SK-N-SH (cell line): ENCODE data around the gene AP1AR. TPM values are rescaled to one million over a fixed set of nuclear protein-coding genes. Genes with fewer than 3 reads are reported as not detected.

ENCODE experiments used
- CTCF ChIA-PET: fragments of 300-600, 350-600 bp; formaldehyde crosslinking; extraction: SDS; loops from one replicate; lab custom pipeline; 2021; lab: Yijun Ruan, JAX
- POLR2A ChIA-PET: fragments of 350-600 bp; sonication (Branson Sonifier 250); formaldehyde crosslinking; extraction: SDS; loops from one replicate; lab custom pipeline; 2020; ENCODE audit warnings: antibody characterized with exemption, inconsistent platforms; lab: Yijun Ruan, JAX
- DNase-seq: peaks from one replicate; pipeline ENCODE4 v3.0.0; 2012
- H2AFZ ChIP-seq: fragments of 200-600 bp; sonication (generic); 2 replicates; pipeline ENCODE4 v1.8.1; 2016; ENCODE audit warnings: antibody characterized with exemption, mild to moderate bottlenecking, low read depth
- H3F3A ChIP-seq: fragments of 200-600 bp; sonication (generic); replicated peaks from 2 replicates; pipeline ENCODE3; 2016; ENCODE audit warnings: antibody characterized with exemption, mild to moderate bottlenecking; ENCODE audit not compliant: insufficient read depth
- H3K27ac ChIP-seq, 2 experiments: fragments of 200-500 bp in 1 of 2; fragments of 200-600 bp in 1 of 2; sonication (Bioruptor generic) in 1 of 2; sonication (generic), shearing (Covaris generic) in 1 of 2; 2 replicates each; pipeline versions ENCODE4 v1.5.1 to v1.6.1; 2014 to 2016; ENCODE audit warnings: low read depth in 2 of 2, inconsistent platforms in 1 of 2, low read length in 1 of 2, mild to moderate bottlenecking in 1 of 2, mixed read lengths in 1 of 2
- H3K27me3 ChIP-seq: fragments of 200-600 bp; sonication (generic), shearing (Covaris generic); 2 replicates; pipeline ENCODE4 v1.6.1; 2016; ENCODE audit warnings: mixed run types; ENCODE audit not compliant: insufficient read depth
- H3K36me3 ChIP-seq, 2 experiments: fragments of 200-500 bp in 1 of 2; fragments of 200-600 bp in 1 of 2; sonication (Bioruptor generic) in 1 of 2; sonication (generic) in 1 of 2; replicated peaks in 1 of 2; 2 replicates each; pipeline versions ENCODE3 to v1.5.1; 2014 to 2016; ENCODE audit warnings: low read length in 1 of 2, mild to moderate bottlenecking in 1 of 2; ENCODE audit not compliant: insufficient read depth in 2 of 2, control insufficient read depth in 1 of 2
- H3K4me1 ChIP-seq, 2 experiments: fragments of 200-500 bp in 1 of 2; fragments of 200-600 bp in 1 of 2; sonication (Bioruptor generic) in 1 of 2; sonication (generic), shearing (Covaris generic) in 1 of 2; 2 replicates each; pipeline versions ENCODE4 v1.5.1 to v1.6.1; 2014 to 2016; ENCODE audit warnings: low read depth in 1 of 2, low read length in 1 of 2, mixed run types in 1 of 2; ENCODE audit not compliant: insufficient read depth in 2 of 2, control insufficient read depth in 1 of 2
- H3K4me2 ChIP-seq: fragments of 200-600 bp; sonication (generic), shearing (Covaris generic); 2 replicates; pipeline ENCODE4 v1.6.1; 2017; ENCODE audit warnings: mixed run types
- H3K4me3 ChIP-seq, 2 experiments: fragments of 200-500 bp in 1 of 2; fragments of 200-600 bp in 1 of 2; sonication (Bioruptor generic) in 1 of 2; sonication (generic), shearing (Covaris generic) in 1 of 2; 2 replicates each; pipeline versions ENCODE4 v1.5.1 to v1.8.1; 2014 to 2016; ENCODE audit warnings: low read depth in 2 of 2, inconsistent platforms in 1 of 2, low read length in 1 of 2, mild to moderate bottlenecking in 1 of 2, mixed read lengths in 1 of 2, moderate library complexity in 1 of 2
- H3K79me2 ChIP-seq: fragments of 200-600 bp; sonication (generic); 2 replicates; pipeline ENCODE4 v1.8.1; 2017; ENCODE audit warnings: mild to moderate bottlenecking; ENCODE audit not compliant: insufficient read depth
- H3K9ac ChIP-seq: fragments of 200-600 bp; sonication (generic); 2 replicates; pipeline ENCODE4 v1.6.1; 2017; ENCODE audit warnings: mixed run types
- H3K9me2 ChIP-seq: fragments of 200-600 bp; sonication (generic); 2 replicates; pipeline ENCODE4 v1.6.1; 2017; ENCODE audit warnings: mixed run types
- H3K9me3 ChIP-seq: fragments of 200-600 bp; sonication (generic); 2 replicates; pipeline ENCODE4 v1.6.1; 2017; ENCODE audit warnings: mixed run types, mild to moderate bottlenecking, moderate library complexity
- H4K20me1 ChIP-seq: fragments of 200-600 bp; sonication (generic); 2 replicates; pipeline ENCODE4 v1.6.1; 2017; ENCODE audit warnings: mild to moderate bottlenecking, mixed run types; ENCODE audit not compliant: insufficient read depth
- ELF1 ChIP-seq: IDR thresholded peaks from 2 replicates; pipeline ENCODE4 v1.4.0; 2012
- EP300 ChIP-seq, 2 experiments: IDR thresholded peaks; 2 replicates each; pipeline versions ENCODE4 v1.4.0 to v1.6.1; 2012; ENCODE audit warnings: borderline replicate concordance in 1 of 2, low read depth in 1 of 2, low read length in 1 of 2
- EZH2phosphoT487 ChIP-seq: fragments of 200-600 bp; sonication (generic); IDR thresholded peaks from 2 replicates; pipeline ENCODE4 v1.6.1; 2017; ENCODE audit warnings: low read depth, mixed run types, mild to moderate bottlenecking, antibody characterized with exemption, moderate library complexity, borderline replicate concordance
- FOSL2 ChIP-seq: IDR thresholded peaks from 2 replicates; pipeline ENCODE4 v1.4.0; 2012; ENCODE audit warnings: low read depth, mild to moderate bottlenecking, moderate library complexity, borderline replicate concordance
- FOXM1 ChIP-seq: IDR thresholded peaks from 2 replicates; pipeline ENCODE4 v1.4.0; 2012; ENCODE audit warnings: low read depth, mild to moderate bottlenecking
- GABPA ChIP-seq: IDR thresholded peaks from 2 replicates; pipeline ENCODE4 v1.4.0; 2012; ENCODE audit warnings: low read depth, mild to moderate bottlenecking
- IRF3 ChIP-seq: fragments of 150-350 bp; IDR thresholded peaks from 2 replicates; pipeline ENCODE4 v1.6.1; 2016; ENCODE audit warnings: mild to moderate bottlenecking, low read depth, low read length
- MEF2A ChIP-seq: IDR thresholded peaks from 2 replicates; pipeline ENCODE4 v1.4.0; 2012; ENCODE audit warnings: low read depth, borderline replicate concordance
- NRF1 ChIP-seq: IDR thresholded peaks from 2 replicates; pipeline ENCODE4 v1.6.1; 2012; ENCODE audit warnings: low read depth, mild to moderate bottlenecking, low read length
- POLR2AphosphoS5 ChIP-seq: IDR thresholded peaks from 2 replicates; pipeline ENCODE4 v1.6.1; 2012; ENCODE audit warnings: low read depth, low read length
- RAD21 ChIP-seq: IDR thresholded peaks from 2 replicates; pipeline ENCODE4 v1.6.1; 2012; ENCODE audit warnings: mild to moderate bottlenecking, low read length
- RCOR1 ChIP-seq: fragments of 150-350 bp; IDR thresholded peaks from 2 replicates; pipeline ENCODE4 v1.6.1; 2017; ENCODE audit warnings: antibody characterized with exemption, low read length
- RFX5 ChIP-seq: IDR thresholded peaks from 2 replicates; pipeline ENCODE4 v1.6.1; 2012; ENCODE audit warnings: mild to moderate bottlenecking, improper control_type of control experiment, low read length
- SMC3 ChIP-seq: IDR thresholded peaks from 2 replicates; pipeline ENCODE4 v1.6.1; 2012; ENCODE audit warnings: low read depth, low read length, improper control_type of control experiment
- USF1 ChIP-seq: IDR thresholded peaks from 2 replicates; pipeline ENCODE4 v1.4.0; 2012; ENCODE audit warnings: low read depth, borderline replicate concordance
- USF2 ChIP-seq: fragments of 150-350 bp; IDR thresholded peaks from 2 replicates; pipeline ENCODE4 v1.6.1; 2017; ENCODE audit warnings: antibody characterized with exemption, low read length, low read depth, borderline replicate concordance
- YY1 ChIP-seq: IDR thresholded peaks from 2 replicates; pipeline ENCODE4 v1.4.0; 2012; ENCODE audit warnings: low read depth, mild to moderate bottlenecking
- ZBTB33 ChIP-seq: IDR thresholded peaks from 2 replicates; pipeline ENCODE4 v1.4.0; 2012; ENCODE audit warnings: low read depth, borderline replicate concordance
- WGBS: methylation state at CpG from one replicate; pipeline ENCODE4 v1.1.6; 2017; ENCODE audit warnings: low lambda C conversion rate; 5-methylcytosine and 5-hydroxymethylcytosine counted together
- polyA plus RNA-seq, 3 experiments: library from polyadenylated mRNA; depleted of rRNA; stranded (reverse); fragments of >200 nt; gene quantifications; 2 replicates each; pipeline ENCODE4 v1.2.3, GENCODE V29; 2012

AP1AR gene
- polyA plus RNA-seq, 1 of the 3 experiments (the other 2 are of a cell fraction), result 8.5 TPM

- POLR2A ChIA-PET, result no interaction called here
- no peaks in the 10 kb centered on the region for H4K20me1 ChIP-seq
- DNase-seq, result no peak
- TF ChIP-seq IRF3 (no peak), EP300 (IDR thresholded peaks at IDR 0.05; ENCODE audit: borderline replicate concordance in 1 of 2, low read depth in 1 of 2, low read length in 1 of 2) (no peak), RFX5 (no peak)
- TF ChIP-seq, all 33 proteins: peak for 0
- no peaks in the 10 kb centered on the region for H3K27me3 ChIP-seq
- H3K27ac ChIP-seq, result no peak overlapping the region
- H3K9me2 ChIP-seq, result no peaks in the 10 kb centered on the region
- peaks cover 18 to 27% of the 10 kb centered on the region in 2 experiments for H3K36me3 ChIP-seq
- no peaks in the 10 kb centered on the region for H3K9me3 ChIP-seq
- no peak overlapping the region for H3K4me3 ChIP-seq
- no peak overlapping the region for H3K4me2 ChIP-seq
- H2AFZ ChIP-seq, result no peak overlapping the region
- CTCF ChIA-PET, result interaction anchor here (1.0 kb wide), 1 partner anchor 175 kb away, joined by 3 read pairs; no protein-coding TSS in a partner anchor
- H3F3A ChIP-seq, result peaks cover 5% of the 10 kb centered on the region
- 91% methylated on average over 4 of the region's 4 CpGs for WGBS
- no peak overlapping the region for H3K9ac ChIP-seq
- H3K79me2 ChIP-seq, result peaks cover 10% of the 10 kb centered on the region; the same call in 1 of the 2 replicates
- H3K4me1 ChIP-seq, result peaks cover 0 to 5% of the 10 kb centered on the region in 2 experiments; a peak in 1 of 4 replicates
Observed at GRCh38 chr4:112274959-112275358, 43.4 kb downstream of the AP1AR start.

- peaks cover 12 to 26% of the 10 kb centered on the region in 2 experiments for H3K36me3 ChIP-seq
- POLR2A ChIA-PET, result no interaction called here
- CTCF ChIA-PET, result no interaction called here
Observed at GRCh38 chr4:112276113-112276512, 44.5 kb downstream of the AP1AR start.

More at GRCh38 chr4:112276113-112276512, 44.5 kb downstream of the AP1AR start:
- H3K4me3 ChIP-seq, result no peak overlapping the region
- no peak overlapping the region for H3K27ac ChIP-seq
- no peak overlapping the region for H2AFZ ChIP-seq
- DNase-seq, result no peak
- H3K4me1 ChIP-seq, result peaks cover 0 to 5% of the 10 kb centered on the region in 2 experiments; a peak in 1 of 4 replicates
- peaks cover 5% of the 10 kb centered on the region for H3F3A ChIP-seq
- TF ChIP-seq SMC3, result no peak
- TF ChIP-seq USF1, result no peak
- TF ChIP-seq FOXM1, result no peak
- no peak for TF ChIP-seq GABPA
- no peak for TF ChIP-seq NRF1
- TF ChIP-seq EZH2phosphoT487, result no peak
- no peak for TF ChIP-seq POLR2AphosphoS5
- TF ChIP-seq USF2, result no peak
- no peak for TF ChIP-seq YY1
- TF ChIP-seq RAD21, result no peak
- no peak for TF ChIP-seq ELF1
- no peak for TF ChIP-seq RCOR1
- TF ChIP-seq FOSL2, result no peak
- TF ChIP-seq ZBTB33, result no peak
- TF ChIP-seq MEF2A, result no peak
- no peak for TF ChIP-seq IRF3
- TF ChIP-seq, all 33 proteins: peak for 0
- WGBS, result 100% methylated on average over 3 of the region's 3 CpGs
- Histone ChIP-seq H3K27me3 (no peaks in the 10 kb centered on the region), H4K20me1 (no peaks in the 10 kb centered on the region), H3K4me2 (no peak overlapping the region), H3K9me3 (no peaks in the 10 kb centered on the region), H3K79me2 (peaks cover 10% of the 10 kb centered on the region; the same call in 1 of the 2 replicates), H3K9ac (no peak overlapping the region), H3K9me2 (no peaks in the 10 kb centered on the region)
